Measurements from ENCODE around the gene GRAMD4.

Gene GRAMD4

DNA sequence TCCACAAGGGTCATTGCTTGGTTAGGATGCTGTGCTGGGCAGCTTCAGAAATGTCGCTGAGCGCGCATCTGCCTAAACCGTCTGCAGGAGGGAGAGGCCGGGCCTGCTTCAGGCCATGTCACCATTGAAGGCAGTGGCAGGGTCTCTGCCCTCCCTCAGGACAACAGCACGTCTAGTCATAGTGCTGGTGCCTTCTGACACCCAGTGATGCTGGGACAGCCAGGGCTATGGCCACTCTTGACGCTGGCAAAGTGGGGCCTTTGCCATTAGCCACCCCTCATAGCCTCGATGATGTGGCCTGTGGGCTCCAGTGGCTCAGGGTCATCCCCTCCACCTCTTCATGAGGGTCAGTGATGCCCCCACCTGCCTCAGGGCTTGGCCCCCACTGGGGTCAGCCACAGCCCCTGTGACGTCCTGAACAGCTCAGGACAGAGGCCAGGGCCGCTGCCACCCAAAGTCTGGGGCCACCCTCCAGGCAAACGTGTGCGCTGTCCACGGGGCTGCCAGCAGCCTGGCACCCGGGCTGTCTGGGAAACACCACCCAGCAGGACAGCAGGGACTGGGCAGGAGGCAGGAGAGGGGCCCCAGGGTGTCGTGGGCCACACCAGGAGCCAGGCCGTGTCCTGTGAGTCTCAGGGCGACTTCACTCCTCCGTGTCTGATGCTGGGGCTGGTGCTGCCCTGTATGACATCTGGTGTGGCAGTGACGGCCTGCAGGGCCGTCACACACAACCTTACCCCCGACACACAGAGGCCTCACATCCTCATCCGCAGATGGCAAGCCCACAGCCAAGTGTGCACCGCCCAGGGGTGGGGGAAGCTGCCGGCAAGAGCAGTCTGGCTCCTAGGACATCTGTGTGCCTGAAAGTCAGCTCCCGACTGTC lies 75.4 kb downstream of the GRAMD4 start:
- no peak for DNase-seq

DNA sequence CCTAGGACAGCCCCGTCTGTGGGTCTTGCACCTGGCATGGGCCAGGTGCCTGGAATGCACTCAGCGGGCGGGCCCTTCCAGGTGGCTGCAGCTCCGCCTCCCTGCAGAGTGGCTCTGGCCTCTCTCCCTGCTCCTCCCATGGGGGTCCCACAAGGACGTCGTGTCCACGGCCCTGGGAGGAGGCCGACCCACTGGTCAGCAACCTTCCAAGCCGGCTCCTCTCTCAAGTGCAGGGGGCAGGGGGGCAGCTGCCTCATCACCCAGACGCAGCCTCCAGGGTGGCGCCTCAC lies 76.0 kb downstream of the GRAMD4 start:
- DNase-seq = peak; percentile 64

DNA sequence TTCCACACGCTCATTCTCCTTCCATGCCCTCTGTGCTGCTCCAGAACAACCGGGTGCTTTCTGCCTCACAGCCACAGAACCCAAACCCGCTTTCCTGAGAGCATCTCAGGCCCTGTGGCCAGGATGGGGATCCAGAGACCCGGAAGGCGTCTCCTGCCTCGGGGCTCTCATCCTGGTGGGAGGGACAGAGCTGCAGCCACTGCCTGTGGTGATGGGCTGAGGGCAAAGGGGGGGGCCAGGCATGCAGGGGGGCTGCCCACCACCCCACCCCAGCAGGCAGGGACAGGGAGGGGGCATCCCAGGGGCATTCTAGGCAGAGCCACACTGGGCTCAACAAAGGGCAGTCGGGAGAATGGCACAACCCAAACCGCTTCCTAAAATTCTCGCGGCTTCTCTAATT lies 76.4 kb downstream of the GRAMD4 start:
- no peak for DNase-seq

DNA sequence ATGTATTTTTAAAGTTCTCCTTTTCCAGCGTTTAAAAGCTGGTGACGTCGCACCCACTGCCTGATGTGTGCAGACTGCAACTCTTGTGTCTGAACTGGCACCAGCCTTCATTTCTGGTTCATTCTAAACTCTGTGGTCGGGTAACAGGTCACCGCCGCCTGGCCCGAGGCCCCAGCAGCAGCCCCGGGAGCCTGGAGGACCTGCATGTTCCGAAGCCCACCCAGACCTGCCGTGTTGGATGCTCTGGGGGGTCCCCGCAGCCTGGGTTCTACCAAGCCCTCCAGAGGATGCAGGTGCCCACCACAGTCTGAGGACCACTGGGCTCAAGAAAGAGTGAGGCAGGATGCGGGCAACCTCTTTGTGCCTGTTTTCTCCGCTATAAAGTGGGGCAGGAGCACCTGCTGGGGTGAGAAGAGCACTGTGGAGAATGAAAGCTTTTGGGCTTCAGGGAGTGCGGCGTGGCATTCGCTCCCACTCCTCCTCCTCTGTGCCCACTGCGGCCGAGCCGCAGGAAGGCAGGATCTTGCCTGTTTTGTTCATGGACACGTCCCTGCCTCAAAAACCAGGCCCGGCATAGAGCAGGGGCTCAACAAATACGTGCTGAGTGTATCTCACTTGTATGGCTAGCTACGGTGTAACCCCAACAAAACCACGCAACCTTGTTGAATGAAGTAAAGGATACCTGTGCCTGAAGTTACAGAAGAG lies 77.8 kb downstream of the GRAMD4 start:
- DNase-seq = no peak

DNA sequence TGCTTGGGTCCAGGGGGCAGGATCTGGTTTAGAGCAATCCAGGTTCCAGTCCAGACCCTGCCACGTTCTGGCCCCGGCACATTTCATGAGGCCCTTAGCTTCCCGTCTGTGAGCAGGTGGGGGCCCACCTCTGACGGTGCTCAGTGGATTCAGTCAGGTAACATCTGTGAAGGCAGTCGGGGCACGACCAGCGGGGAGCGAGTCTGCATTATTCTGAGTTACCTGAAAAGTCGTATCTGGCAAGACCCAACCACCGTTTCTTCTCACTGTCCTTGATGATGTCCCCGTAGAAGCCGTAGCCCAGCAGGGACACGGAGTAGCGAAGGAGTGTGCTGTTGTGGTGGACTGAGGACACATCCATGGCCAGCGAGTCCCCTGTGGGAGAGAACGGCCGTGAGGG lies 78.9 kb downstream of the GRAMD4 start:
- DNase-seq = no peak

DNA sequence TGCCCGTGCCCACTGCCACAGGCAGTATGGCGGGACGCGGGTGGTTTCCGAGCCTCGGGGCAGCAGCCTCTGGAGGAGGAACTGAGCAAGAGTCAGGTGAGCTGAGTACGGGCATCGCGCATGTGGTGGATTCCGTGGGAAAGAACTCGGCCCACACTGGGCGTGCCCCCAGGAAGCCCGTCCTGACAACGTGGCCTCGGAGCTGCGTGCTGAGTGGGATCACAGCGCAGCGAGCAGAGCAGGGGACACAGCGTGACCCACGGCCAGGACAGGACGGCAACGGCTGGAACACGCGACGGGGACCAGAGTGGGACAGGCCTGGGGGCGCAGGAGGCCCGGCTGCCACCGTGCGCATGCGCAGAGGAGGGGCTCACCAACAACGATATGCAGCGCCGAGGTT lies 81.1 kb downstream of the GRAMD4 start:
- no peak for DNase-seq

DNA sequence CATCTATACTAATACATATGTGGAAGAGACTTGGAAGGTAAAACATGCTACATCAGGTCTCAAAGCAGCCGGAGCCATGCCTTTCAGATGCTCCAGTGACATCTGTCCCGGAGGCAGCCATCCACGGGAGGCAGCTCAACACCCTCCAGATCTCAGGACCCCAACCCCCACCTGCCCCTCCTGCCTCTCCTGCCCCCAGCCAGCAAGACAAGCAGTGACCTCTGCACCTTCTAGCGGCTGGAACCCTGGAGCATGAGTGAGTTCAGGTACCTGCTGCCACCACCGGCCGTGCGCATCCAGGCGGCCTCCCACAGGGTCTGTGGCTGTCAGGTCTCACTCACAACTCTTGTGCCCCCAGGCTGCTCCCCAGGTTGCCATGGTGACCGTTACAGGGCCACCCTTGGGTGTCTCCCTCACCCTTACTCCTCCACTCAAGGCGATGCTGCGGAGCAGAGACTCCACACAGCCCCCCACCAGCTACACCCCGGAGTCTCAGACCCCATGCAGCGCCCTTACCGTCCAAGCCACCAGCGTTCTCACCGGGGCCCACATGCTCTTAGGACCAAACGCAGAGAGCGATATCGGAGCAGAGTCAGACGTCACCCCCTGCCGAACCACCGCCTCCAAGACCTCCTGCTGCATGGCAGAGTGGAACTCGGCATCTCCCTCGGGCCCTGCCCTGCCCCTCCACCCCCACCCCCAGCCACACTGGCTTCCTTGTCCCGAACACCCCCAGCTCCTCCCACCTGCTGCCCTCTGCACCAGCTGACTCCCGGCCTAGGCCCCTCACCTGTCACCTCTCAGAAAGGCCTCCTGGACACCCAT lies 83.2 kb downstream of the GRAMD4 start:
- DNase-seq = no peak

DNA sequence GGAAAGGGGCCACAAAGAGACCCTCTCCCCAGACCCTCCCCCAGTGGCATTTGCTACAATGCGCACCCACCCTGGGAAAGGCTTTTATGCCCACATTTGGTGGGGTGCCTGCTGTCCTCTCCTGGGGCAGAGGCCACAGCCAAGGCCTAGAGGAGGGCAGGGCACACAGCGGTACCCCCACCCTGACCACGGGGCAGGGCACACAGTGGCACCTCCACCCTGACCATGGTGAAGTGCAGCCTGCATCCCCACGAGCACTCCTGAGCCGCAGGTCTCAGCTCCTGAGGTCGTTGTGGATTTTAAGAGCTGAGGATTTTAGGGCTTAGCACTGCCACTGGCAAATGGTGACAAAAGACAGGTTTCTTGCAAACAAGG lies 83.8 kb downstream of the GRAMD4 start:
- no peak for DNase-seq

DNA sequence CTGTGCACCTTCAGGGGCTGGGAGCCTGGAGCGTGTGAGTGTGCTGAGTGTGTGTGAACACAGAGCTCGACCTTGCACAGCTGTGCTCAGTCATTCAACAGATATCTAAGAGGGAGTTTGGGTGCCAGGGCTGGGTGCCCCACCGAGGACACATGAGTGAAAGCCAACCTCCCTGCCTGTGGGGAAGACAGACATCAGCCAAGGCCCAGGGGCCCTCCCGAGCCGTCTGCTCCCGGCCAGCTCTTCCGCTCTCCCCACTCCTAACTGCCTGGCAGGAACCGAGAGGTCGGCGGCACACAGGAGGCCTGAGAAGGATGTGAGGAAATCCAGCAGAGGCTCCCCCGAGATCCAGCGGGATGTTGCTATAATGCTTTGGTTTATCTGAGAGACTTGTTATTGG lies 85.9 kb downstream of the GRAMD4 start:
- no peak for DNase-seq

DNA sequence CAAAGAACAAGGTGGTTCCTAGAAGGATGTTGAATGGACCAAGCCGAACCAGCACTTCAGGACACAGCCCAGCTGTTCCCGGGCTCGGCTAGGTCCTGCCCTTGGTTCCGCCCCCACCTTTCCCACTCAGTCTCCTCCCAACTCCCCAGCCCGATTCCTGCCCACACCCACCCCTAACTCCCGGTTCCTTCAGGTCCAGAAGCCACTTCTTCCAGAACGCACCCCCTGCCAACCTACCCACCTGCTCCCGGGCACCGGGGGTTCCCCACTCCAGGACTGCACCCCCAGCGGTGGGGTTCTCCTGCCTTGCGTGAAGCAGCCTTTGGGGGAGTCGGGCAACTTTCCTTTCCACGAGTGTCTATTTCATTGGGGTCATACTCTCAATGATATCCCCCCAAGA lies 87.1 kb downstream of the GRAMD4 start:
- no peak for DNase-seq

DNA sequence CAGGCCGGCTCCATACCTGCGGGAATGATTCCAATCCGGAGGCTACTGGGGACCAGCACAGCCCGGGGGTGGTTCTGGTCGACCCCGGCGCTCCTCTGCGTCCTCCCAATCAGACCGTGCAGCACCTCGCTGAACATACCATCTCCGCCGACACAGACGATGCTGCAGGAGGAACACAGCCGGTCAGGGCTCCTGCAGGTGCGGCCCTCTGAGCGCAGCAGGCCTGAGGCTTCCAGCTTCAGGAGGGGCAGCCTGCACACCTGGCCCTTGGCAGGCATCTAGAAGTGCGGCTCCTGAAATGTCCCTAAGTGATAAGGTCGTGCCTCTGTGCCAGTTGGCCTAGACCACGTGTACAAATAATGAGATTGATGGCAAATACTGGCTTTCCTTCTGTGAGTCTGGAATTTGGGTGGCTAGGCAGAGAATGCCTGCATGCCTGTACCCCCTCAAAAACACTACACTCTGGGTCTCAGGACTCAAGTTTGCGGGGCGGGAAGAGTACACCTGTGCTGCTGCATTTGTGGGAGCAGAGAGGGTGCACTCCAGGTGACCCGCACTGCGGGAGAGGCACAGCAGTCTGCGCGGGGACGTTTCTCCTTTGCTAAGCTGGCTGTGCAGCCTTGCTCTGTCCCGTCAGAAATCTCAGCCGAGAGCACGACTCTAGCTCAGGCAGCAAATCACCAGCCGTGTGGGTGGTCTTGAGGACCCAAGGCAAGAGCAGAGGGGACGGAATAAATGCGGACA lies 87.8 kb downstream of the GRAMD4 start:
- no peak for DNase-seq

DNA sequence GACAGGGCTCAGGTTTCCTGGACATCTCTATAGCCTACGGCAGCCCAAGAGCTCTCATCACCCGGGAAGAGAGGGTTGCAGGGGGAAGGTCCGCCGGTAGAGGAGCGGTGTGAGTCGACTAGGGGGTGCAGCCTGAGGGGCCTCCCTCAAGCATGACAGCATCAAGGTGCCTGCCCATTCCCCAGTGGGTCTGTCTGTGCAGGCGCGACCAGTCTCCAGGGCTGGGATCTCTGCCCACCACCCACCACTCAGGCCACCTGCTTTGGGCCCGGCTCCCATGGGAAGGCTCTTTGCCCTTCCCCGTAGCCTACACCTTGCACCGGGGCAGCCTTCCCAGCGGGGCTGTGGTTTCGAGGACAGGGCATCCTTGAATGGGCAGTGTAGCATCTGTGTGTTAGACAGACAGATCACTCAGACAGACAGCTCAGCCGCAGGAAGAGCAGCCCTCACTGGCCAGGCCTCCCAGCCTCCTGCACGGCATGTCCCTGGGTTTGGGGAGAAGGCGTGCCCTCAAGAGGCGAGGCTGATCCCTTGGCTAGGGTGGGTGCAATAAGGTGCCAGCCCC lies 88.7 kb downstream of the GRAMD4 start:
- no peak for DNase-seq

DNA sequence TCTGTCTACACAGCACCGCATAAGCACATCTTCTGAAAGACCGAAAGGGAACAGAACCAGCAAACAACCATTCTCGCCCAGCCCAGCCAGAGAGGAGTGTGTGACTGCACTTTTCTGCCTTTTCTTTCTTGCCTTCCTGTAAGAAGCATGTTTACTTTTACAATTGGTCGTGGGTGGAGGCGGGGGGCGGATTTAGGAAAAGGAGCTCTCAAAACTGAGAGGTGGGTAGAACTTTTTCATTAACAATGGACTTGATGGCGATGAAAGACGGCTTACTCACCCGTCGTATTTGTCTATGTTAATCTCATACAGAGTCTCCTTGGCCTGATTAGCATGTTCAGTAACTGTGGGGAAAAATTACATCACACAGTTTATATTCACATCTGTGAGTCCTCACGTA lies 90.6 kb downstream of the GRAMD4 start:
- no peak for DNase-seq

DNA sequence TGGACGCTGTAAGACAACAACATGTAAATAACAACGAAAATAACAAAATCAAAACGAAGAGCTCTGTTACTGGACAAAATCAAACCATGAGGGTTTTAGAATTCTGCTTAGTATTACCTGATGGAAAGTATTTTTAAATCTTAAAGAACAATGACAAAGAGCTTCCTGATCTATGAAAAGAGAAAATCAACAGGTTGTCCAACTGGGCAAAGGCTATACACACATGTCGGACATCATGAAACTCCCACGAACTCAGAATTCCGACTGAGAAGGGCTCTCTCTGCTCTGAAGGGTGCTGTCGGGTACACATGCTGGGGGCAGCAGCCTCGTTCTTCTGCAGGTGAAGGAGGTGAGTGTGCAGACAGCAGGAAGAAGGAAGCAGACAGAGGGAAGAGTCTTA lies 92.1 kb downstream of the GRAMD4 start:
- DNase-seq = no peak

DNA sequence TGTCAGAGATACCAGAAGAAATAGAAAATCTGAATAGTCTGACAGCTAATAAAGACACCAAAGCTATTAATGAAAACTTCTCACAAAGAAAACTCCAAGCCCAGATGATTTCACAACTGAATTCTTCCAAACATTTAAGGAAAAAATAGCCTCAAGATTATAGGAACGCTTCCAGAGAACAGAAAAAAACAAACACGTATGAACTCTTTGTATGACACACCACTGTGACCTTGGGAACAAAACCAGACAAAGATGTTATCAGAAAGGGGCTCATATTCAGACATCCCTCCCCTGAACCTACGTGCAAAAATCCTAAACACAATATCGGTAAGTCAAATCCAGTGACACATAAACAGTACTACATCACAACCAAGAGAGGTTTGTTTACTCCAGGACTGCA lies 94.4 kb downstream of the GRAMD4 start:
- DNase-seq = no peak

DNA sequence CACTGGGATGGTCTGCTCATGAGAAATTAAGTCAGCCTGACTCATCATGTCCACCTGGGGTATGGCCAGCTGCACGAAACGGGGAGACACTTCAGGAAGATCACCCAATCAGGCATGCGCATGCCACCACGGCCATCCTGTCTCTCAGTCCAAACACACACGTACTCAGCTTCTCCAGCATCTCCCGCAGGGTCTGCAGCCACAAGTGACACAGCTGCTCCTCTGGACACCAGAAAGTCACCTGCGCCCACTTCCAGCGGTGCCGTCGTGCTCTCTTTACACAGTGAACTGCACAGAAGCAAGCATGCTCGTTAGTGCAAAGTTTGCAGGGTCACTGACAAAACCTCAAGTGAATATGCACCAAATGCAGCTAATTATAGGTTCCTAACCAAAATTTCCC lies 99.7 kb downstream of the GRAMD4 start:
- DNase-seq = no peak

DNA sequence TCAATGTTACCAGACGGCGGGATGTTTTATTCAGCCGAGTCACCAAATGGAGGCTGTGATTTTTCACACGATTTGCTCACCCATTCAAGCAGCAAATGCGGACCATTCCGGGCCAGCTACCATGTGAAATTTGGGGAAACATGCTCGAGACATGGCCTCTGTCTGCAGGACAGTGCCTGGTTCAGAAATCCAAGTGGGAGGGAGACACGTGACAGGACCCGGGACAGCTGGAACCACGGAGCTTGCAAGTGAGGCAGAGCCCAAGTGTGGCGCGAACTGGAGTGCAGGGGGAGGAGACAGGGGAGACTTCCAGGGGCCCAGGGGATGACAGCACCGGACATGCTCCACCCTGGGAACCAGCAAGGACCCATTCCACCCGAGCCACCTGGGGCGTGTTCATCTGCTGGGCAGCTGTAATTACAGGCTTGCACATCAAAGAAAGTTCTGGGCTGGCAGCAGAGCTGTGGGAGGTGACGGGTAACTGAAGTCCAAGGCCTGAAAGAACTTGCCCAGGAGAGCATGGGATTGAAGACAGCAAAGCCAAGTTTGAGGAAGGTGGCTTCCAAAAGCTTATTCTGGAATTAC lies 101.4 kb downstream of the GRAMD4 start:
- DNase-seq = peak; percentile 33

DNA sequence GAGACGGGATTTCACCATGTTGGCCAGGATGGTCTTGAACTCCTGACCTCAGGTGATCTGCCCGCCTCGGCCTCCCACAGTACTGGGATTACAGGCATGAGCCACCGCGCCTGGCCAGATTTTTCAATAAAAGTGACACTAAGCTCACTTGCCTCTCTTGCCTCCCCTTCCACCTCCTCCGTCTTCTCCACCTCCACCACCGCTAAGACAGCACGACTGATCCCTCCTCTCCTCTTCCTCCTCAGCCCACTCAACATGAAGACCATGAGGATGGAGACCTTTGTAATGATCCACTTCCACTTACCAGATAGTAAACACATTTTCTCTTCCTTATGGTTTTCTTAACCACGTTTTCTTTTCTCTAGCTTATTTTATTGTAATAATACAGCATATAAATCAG lies 103.7 kb downstream of the GRAMD4 start:
- DNase-seq = no peak

DNA sequence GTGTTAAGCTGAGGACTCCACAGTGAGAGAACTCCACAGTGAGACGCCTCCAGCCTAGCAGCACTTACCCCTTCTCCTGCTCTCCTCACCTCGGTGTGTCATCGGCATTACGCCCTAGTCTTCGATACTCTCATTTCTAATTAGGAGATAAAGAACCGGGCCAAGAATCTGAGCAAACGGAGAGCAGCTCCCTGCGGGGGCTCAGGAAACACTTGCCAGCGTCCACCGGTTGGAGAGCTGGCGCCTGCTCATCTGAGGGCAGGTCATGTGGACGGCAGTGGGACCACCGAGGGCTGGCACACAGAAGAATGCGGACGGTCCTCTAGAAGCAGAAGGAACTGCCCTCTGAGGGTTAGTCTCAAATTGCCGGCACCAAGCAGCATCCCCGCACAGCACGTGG lies 104.9 kb downstream of the GRAMD4 start:
- DNase-seq = no peak

DNA sequence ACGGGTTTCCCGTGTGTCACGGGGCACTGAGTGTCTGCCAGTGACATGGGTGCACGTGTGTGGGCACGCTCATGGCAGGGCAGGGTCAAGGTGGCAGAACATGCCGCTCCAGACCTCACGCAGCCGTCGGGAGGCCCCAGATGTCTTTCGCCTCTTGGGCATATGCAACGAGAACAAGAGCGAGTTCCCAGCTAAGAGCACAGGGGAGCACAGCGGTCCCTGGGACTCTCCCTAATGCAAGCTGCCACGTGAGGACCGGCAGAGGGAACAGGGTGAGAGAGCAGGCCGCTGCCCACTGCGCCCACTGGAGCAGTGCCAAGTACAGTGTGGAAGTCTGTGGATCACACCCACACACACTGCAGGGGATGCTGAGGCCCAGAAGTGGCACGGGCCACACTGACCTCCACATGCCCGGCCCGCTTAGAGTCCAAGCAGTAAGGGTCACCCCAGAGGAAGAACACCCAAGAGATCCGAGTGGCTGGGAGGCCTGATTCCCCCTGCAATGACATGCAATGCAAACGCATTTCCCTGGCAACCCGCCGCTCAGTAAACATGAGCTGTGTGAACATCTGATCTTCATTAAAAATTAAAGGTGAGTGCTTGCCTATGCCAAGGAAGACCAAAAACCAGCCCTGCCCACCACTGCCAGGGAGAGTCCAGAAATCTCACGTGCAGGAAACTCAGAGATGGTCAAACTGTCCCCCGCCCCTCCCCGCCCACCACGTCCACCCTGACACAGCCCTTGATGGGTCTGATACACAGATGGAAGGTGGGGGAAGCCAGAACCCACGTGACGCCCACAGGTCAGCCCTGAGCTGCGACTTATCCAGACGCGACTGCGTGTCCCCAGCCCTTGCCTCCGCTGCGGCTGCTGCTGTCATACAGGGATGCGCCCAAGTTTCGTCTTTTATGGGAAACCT lies 106.1 kb downstream of the GRAMD4 start:
- peak; percentile 93 for DNase-seq

DNA sequence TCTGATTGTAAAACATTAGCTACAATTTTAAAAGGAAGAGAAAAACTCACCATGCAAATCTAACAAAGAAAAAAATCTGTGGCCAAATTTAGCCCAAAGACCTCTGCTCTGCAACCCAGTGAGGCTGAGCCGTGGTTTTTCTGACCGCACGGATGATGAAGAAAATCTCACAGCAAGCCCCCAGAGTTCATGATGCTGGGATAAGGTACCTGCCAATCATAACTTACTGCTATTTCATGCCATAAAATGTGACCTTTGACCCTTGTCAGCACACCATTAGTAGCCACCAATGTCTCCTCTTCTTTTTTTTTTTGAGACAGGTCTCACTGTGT lies 106.8 kb downstream of the GRAMD4 start:
- no peak for DNase-seq
